SKM-1 (cell line): ENCODE results near the gene ALK.

Experiments
- DNase-seq: peaks from one replicate; lab custom pipeline; 2025; ENCODE audit not compliant: unreplicated experiment; lab: John Stamatoyannopoulos, UW

Gene ALK

DNA sequence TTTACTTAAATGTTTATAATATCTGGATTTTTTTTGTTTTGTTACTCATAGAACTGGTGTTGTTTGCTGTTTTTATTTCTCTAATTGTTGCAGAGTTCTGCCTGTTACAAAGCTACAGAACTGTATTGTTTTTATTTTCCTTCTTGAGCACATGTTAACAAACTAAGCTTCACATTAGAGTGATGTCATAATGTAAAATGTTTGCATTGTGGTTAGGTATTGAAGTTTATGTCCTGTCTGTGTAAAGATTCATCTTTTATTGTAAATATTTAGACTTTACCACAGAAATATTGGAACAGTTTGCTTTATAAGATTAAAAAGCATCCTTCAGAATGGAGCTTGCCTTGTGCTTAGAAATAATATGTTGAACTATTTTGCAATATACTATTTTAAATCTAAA, 738.5 kb downstream of the ALK start:
- DNase-seq = no peak

DNA sequence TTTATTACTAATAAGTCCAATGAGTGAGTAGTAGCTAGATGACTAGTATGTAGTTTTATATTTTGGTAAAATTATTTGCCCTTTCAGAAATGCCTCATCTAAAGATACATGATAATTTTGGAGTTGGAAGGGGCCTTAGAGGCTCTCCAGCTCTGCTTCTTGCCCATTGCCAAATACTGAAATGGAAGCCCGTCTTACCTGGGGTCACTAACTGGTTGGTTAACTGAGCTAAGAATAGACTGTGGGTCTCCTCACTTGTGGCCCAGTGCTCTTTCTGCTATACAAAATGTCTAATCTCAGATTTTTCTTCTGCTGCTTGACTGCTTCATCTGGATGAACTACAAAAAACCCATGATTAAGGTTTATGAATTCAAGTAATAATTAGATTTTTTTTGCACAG, 739.1 kb downstream of the ALK start:
- no peak for DNase-seq

DNA sequence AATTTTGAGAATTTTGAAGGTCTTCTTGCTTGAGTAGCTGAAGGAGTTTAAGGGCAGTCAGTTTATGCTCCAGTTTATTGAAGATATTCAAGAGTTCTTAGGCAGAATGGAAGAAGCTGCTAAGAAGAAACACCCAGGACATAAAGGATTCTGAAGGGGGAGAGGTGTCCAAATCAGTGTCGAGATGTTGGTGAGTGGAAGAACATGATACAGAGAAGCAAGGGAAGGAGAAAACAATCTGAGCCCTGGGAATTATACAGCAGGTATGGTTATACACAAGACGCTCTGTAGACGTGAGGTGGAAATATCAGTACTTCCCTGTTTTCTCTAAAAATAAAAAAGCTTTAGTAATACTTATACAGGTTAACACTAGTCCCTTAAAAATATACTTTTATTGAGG, 746.0 kb downstream of the ALK start:
- no peak for DNase-seq

DNA sequence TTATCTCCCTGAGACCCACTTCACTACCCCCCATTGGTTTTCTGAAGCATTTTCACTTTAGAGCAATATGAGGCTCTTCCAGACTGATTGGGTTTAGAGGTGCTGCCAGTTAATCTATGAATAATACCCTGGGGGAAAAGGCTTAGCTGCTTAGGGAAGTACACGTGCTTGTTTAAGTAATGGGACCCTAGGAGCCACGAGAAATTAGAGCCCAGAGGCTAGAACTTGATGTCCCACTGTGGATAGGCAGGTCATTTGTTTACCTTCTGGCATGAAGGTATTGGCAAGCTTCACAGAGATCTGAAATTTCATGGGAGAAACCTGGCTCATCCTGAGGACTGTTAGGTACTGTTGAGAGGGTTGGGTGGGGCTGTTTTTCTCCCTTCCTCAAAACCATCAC, 746.4 kb downstream of the ALK start:
- no peak for DNase-seq

DNA sequence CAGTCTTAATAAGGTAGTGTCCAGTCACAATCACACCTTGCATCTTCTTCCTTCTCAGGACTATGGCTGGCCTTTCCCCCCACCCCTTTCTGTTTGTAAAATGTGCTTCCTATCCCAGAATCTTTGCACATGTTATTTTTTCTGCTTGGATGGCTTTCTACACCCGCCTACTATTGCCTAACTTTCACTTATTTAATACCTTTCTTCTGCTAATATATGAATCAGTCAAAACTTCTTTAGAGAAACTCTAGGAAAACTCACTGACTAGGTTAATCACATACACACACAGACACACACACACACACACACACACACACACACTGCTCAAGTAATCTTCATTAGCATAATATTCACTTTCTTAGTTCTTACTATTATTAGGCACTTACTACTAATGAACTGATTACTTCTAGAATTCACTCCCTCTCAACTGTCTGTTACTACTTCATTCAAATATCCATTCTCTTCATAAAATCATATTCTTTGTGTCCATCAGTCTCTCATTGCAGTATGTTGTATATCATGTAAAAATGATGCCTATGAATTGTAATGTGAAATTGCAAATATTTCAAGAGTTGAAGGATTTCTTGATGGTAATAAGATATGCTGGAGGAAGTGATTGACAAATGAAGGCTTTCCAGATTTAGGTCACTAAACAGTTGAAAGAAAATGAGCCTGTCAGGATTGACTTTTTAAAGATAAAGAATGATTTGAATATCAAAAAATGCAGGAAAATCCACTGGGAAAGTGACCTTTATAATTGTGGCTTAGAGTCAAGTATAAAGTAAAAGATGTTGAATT, 754.9 kb downstream of the ALK start:
- no peak for DNase-seq

DNA sequence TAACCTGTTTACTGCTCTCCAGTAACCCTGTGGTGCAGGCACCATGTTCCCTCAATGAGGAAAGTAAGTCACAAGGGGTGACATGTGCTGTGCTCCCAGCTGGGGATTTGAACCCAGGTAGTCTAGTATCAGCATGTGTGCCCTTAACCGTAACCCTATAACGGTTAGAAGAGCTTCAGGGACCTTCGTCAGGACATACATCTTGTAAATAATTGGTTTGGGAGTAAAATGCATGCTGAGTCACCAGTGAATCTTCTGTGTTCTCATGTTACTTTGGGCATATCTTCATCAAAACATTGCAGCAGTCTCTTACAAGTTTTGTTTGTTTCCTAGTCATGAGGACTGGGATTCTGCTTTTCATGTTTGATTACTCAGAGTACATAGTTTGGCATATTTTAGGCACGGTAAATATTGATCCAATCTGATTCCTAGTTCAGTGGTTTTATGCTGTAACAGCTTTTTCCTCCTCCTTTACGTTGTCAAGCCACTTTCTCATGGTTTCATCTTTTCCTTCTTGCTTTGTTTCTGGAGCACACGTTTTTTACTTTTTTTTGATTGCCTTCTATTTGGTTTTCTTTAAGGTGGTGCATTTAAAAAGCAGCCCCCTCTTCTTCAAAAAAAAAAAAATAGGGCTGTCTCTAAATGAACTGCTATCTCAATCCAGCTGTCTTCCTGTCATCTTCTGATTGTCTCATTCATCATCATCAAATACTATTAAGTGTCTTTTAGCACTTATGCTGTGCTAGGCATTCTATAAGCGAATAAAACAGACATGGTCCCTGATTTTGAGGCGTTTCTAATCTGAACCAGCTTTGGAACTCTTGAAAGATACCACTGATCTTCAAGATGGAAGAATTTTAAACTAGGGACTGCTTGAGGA, 755.8 kb downstream of the ALK start:
- no peak for DNase-seq

DNA sequence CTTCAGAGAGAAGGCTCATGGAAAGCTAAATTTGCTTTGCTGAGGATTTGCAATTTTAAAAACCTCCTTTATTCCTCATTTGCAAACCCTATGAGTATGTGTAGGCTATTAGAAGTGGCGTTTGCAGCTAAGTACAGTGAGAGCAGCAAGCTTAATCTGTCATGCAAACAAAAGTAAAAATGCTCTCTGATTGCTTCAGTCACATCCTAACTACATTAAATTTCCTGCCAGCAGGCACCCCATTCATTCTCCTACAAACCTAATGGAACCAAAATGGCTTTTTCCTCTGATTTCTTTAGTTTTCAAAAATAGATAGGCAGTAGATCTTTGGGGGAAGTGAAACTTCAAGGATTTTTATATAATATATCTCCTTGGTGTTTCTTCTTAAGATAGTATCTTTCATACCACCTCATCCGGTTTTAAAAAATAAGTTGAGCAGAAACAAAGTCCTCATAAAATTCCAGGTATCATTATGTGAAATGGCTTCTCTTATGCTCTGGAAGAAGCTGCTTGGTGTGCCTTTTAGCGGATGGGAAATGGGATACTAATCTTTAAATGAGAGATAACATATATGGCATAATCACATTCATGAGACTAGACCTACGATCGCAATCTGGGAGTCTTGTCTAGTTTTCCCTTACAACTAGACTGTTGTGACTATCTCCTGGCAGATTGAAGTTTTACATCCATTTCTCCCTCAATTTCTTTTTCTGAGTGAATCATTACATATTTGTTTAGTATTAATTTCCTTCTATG, 757.1 kb downstream of the ALK start:
- no peak for DNase-seq

DNA sequence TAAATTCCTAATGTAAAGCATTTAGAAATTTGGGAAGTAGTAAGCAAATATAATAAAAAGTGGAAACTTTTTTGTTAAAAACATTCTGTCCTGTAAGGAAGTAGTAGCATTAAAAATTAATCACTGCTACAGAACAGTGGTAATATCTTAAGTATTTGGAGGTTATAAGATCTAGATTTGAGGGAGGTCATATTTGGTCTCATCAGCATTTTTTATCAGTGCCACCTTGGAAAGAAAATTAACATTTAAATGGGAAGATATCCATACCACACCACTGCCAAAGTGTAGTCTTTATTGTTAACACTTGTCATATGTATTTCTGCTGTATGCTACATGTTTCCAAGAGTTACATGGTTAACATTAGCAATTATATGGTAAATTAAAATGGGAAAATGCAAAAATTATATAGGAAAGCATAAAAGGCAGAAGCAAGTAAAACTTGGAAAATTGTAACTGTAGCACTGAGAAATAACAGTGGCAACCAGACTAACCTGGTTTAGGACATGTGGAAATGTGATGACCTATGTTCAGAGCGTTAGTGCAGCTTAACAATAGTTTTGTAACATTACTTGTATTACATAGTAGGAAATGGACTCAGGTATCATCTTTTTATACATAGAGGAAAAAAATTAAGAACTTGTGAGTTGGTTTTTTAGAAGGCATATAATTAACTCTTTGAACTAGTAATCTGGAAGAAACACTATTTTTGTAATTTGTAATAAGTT, 759.0 kb downstream of the ALK start:
- DNase-seq = no peak

DNA sequence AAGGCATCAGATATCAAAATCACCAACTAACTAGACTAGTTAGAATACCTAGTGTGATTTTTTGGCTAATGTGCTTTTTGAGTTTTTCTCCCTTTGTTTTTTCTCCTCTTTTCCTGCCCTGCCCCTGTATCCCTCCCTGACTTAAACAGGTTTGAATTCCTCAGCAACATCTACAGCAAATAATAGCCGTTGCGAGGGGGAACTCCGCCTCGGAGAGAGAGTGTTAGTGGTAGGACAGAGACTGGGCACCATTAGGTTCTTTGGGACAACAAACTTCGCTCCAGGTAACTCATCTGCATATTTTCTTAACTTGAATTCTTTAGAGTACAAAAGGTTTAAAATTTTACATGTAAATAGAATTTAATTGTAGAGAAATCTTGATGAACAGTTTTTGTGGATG, 761.2 kb downstream of the ALK start:
- DNase-seq = no peak

DNA sequence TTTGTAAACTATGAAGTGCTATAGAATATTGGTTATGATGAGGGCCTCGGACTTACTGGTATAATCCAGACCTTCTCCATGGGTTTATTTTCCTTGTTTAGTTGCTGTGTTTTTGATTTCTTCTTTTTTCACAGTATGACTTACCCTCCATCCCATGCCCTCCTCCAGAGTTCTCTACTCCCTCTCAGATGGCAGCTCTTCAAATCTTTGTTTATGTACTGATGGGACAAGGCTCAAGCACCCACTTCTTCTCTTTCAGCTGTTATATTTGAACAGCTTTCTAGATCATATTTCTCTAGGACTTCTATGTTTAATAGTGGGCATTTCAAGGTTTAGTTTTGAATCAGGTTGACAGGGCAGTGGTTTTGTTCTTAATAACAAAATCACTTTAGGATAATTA, 762.3 kb downstream of the ALK start:
- no peak for DNase-seq

DNA sequence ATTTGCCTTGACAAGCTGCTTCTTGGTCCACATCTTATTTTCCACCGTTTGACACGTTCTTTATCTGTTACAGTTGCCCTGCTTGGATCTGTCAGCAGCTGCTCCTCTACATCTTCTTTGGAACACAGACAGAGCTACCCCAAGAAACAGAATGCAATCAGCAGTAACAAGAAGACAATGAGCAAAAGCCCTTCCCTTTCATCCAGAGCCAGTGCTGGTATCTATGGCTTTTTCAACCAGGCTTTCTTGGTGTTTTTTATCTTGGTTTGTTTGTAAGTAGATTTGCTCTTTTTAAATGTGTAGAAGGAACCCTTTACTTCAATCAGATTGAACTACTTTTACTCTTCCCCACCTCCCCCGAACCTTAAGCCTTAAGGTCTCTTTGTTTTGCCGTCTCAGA, 764.3 kb downstream of the ALK start:
- no peak for DNase-seq

DNA sequence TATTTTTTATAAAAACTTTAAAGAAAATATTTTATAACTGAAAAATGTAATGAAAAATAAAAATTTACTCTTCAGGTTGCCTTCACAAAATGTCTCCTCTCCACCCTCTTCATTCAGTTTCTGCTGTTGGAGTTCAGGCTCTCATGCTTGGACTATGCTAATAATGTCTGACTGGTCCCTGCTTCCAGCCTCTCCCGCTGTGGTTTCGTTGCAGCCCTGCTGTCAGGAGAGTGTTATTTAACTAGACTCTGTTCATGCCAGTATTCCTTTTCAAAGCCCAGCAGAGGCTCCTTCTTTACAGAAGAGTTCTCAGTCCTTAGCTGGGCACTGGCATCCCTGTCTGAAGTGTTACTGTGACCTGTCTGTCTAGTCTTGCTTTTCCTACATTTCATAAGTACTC, 765.8 kb downstream of the ALK start:
- no peak for DNase-seq

DNA sequence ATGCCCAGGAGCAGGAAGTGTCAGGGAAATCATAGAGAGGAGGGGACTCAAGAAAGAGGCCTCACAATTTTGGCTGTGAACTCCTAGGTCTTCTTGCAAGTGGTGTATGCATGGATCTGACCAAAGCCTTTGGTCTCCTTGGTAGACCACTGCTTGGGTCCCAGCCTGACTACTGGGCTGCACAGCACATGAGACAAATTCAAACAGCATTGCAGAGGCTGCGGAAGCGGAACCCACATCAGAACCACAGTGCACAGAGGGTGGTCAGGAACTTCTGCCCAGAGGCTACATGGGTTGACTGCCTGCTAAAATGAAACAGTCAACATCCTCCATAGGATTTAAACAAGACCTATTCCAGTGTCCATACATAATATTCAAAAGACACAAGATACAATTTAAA, 766.8 kb downstream of the ALK start:
- DNase-seq = no peak

DNA sequence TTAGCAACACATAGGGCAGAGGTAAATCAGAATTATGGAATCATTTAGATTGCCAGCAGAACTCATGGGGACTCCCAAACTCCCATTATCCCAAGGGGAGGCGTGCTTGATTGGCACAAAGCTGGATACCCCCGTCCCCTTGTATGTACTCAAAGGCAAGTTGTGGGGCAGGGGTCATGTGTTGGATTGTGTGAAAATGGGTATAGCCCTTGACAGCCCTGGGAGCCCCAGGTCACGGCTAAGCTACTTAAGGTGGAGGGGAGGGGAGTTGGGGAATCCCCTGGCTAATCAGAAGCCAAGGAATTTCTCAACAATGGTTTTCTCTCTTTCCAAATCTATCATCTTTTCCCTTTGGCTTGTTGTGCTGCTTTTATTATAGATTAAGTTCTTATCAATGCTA, 773.4 kb downstream of the ALK start:
- DNase-seq = no peak

DNA sequence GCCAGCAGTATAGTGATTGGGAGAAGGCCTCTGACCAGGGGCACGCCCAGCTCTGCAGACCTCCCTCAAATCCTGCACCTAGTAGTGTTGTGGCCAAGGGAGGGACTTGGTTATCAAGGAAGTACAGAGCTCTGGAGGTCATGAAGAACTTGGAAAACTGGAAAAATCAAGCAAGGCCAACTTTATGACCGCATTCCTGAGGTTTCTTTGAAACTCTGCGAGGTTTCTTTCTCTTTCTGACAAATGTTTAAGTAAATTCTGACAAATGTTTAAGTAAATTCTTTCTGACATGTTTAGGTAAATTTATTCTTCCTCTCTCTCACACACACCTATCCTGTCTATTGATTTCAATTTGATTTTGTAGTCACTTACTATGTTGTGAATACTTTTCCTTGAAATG, 775.2 kb downstream of the ALK start:
- no peak for DNase-seq

DNA sequence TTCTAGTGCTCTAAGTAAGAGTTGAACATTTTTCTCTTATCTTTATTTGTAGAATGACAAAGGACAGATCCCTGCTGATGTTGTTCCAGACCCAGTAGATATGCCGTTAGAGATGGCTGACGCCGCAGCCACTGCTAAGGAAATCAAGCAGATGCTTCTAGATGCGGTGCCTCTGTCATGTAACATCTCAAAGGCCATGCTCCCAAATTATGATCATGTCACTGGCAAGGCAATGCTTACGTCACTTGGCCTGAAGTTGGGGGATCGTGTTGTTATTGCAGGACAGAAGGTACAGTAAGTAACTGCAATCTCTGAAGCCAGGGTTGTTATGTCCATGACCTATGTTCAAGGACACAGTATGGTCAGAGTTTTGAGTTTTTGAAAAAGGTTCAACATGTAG, 777.7 kb downstream of the ALK start:
- DNase-seq = no peak
